Measurements from ENCODE around the gene ZCCHC24. TPM values are rescaled to one million over a fixed set of nuclear protein-coding genes. Genes with fewer than 3 reads are reported as not detected.

Gene ZCCHC24
- total and polyA plus RNA-seq, 8 donors, result 9.7 to 60.3 (median 34.3) TPM

DNA sequence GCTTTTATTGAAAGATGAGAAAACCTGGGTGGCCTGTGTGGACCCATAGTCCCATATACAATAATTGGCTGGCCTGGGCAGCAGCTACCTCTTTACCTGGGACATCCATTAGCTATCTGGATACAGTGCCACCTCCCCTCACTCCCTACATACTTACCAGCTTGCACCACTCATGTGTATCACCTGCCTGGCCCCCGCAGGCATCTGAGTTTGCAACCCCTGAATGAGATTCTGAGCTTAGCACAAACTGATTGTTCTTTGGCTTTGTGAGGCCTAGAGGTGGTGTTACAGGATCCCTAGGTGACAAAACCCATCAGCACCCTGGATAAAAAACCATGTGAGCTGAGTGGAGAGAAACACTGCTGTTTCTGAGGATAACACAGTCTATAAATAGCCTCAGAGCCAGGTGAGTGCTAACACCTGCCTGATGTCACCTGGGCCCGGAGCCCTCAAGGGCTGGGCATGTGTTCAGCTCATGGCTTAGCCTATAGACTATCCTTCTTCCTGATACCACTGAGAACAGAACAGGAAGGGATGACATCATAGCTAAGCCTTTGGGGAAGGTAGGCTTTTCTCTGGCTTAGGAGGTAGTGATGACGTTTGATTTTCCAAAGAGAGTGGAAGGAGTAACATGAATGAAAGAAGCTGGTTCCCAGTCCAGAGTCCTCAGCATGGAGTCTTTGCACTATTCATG is 100.8 kb downstream of the ZCCHC24 start:
- Histone ChIP-seq H3K4me1 (peaks cover 64 to 83% (median 78%) of the 10 kb centered on the region in 4 donors), H3K27me3 (no peaks in the 10 kb centered on the region), H3K9me3 (no peaks in the 10 kb centered on the region), H3K27ac (peak overlapping the region; percentile 37 to 78 (median 59)), H3K36me3 (peaks cover 4 to 9% (median 7%) of the 10 kb centered on the region in 4 donors), H3K4me3 (no peak overlapping the region)
- intact Hi-C loops (cut with DNase I; ENCODE audit: low total_unique reads), result no loop called here
- WGBS, 5 donors, result 50 to 84% (median 62%) methylated on average over 3 of the region's 3 CpGs
- TF ChIP-seq, protein P1, sequence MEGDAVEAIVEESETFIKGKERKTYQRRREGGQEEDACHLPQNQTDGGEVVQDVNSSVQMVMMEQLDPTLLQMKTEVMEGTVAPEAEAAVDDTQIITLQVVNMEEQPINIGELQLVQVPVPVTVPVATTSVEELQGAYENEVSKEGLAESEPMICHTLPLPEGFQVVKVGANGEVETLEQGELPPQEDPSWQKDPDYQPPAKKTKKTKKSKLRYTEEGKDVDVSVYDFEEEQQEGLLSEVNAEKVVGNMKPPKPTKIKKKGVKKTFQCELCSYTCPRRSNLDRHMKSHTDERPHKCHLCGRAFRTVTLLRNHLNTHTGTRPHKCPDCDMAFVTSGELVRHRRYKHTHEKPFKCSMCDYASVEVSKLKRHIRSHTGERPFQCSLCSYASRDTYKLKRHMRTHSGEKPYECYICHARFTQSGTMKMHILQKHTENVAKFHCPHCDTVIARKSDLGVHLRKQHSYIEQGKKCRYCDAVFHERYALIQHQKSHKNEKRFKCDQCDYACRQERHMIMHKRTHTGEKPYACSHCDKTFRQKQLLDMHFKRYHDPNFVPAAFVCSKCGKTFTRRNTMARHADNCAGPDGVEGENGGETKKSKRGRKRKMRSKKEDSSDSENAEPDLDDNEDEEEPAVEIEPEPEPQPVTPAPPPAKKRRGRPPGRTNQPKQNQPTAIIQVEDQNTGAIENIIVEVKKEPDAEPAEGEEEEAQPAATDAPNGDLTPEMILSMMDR (IDR thresholded peaks at IDR 0.05), result no peak
- TF ChIP-seq POLR2AphosphoS5 (IDR thresholded peaks at IDR 0.05), result peak in 1 of 3 donors; percentile 13
- DNase-seq, result peak; percentile 75 to 81

DNA sequence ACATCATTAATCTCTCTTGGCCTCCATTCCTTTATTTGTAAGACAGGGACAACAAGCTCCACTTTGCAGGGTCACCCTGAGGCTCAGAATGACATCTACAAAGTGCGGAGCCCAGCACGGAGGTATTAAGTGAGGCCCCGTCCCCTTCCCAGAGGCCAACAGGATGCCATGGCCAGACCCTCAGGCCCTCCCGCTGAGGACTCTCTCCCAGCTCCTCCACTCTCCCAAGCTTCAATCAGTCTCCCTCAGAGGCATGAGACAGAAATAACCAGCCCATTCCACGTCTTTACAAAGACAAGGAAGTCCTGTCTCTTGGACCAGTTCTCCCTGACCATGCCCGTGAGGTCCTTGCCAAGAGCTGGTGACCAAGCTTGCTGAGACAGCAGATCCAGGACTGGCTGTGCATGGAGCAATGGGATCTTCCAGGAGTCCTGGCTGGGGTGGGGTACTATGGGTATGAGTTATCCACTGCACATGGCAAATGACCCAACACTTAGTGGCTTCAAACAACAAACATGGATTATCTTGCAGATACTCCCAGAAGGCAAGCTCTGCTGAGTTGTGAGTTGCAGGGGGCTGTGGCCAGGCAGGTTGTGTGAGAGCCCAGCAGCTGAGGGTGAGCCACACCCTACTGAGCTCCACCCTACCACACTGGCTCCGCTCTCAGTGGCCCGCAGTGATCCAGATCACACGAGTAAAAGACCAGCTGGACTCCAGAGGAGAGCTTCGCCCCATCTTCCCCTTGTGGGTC is 102.4 kb downstream of the ZCCHC24 start:
- Histone ChIP-seq H3K27ac (peak overlapping the region; percentile 66 to 78 (median 69)), H3K4me1 (peaks cover 47 to 66% (median 62%) of the 10 kb centered on the region in 4 donors), H3K36me3 (no peaks in the 10 kb centered on the region), H3K9me3 (no peaks in the 10 kb centered on the region), H3K27me3 (no peaks in the 10 kb centered on the region), H3K4me3 (no peak overlapping the region)
- TF ChIP-seq EP300 (IDR thresholded peaks at IDR 0.05), result no peak
- TF ChIP-seq POLR2AphosphoS5 (IDR thresholded peaks at IDR 0.05), result peak in 2 of 3 donors; percentile 35 to 51
- no peak for TF ChIP-seq POLR2A (IDR thresholded peaks at IDR 0.05)
- TF ChIP-seq, protein P1 (IDR thresholded peaks at IDR 0.05), result no peak
- intact Hi-C loops (cut with DNase I; ENCODE audit: low total_unique reads), result no loop called here
- 53 to 75% (median 54%) methylated on average over 10 of the region's 10 CpGs for WGBS, 5 donors
- DNase-seq, result peak; percentile 73 to 77

DNA sequence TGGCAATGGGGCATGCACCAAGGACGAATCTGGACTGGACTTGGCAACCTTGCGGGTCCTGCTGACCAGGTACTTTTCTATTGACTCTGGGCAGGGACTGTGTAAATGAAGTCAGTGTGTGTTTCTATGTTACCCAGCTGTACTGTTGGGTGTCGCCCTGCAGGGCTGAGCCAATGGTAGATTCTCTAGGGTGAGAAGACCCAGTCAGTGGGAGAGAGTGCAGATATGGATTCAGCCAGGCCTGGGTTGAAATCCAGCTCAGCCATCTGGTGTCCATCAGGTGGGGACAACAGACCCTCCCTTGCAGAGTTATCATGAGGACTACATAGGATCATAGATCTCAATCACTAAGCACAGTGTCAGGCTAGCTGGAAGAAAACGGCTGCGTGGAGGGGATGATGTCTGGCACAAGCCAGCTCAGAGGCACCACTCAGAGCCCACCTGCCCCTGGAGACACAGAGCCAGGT is 103.1 kb downstream of the ZCCHC24 start:
- no peaks in the 10 kb centered on the region for H3K9me3 ChIP-seq
- H3K4me1 ChIP-seq, result peaks cover 42 to 63% (median 58%) of the 10 kb centered on the region in 4 donors
- H3K36me3 ChIP-seq, result no peaks in the 10 kb centered on the region
- H3K27ac ChIP-seq, result peak overlapping the region; percentile 66 to 78 (median 69)
- TF ChIP-seq POLR2A (IDR thresholded peaks at IDR 0.05), result no peak
- no peak for TF ChIP-seq EP300 (IDR thresholded peaks at IDR 0.05)
- TF ChIP-seq, protein P1 (IDR thresholded peaks at IDR 0.05), result no peak
- peak in 2 of 3 donors; percentile 26 to 56 for TF ChIP-seq POLR2AphosphoS5 (IDR thresholded peaks at IDR 0.05)
- no peak overlapping the region for H3K4me3 ChIP-seq
- H3K27me3 ChIP-seq, result no peaks in the 10 kb centered on the region
- 38 to 66% (median 55%) methylated on average over 5 of the region's 5 CpGs for WGBS, 5 donors
- intact Hi-C loops (cut with DNase I; ENCODE audit: low total_unique reads), result no loop called here
- peak; percentile 76 to 80 for DNase-seq

DNA sequence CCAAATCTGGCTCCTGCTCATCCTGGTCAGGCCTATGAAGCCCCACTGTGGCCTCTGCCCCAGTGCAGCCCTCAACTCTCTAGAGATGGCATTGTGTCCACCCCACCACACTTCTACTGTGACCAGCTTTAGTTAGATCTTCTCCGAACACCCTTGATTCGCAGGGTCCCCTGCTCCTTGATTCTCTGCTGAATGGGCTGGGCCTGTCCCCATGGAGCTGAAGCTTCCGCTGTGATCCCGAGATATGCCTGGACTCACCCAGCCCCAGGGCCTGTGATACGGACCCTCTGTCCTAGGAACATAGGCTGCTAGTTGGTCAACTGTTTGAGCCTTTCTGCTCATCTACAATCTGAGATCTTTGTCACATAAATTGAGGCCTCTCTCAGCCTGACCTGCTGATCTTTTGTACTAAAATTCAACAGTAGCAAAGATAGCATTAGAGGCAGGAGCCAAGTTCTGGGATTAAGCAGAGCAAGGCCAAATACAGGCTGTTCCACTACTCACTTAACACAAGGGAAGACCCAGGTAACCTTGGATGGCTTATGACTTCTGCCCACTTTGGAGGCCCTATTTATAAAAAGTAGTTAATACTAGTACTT is 104.7 kb downstream of the ZCCHC24 start:
- intact Hi-C loops (cut with DNase I; ENCODE audit: low total_unique reads), result no loop called here
- Histone ChIP-seq H3K36me3 (no peaks in the 10 kb centered on the region), H3K27me3 (no peaks in the 10 kb centered on the region), H3K4me1 (peaks cover 35 to 49% (median 47%) of the 10 kb centered on the region in 4 donors), H3K4me3 (no peak overlapping the region), H3K27ac (peak overlapping the region in 4 of 5 donors; percentile 28 to 78 (median 38)), H3K9me3 (no peaks in the 10 kb centered on the region)
- 73 to 88% (median 79%) methylated on average over 3 to 5 of the region's 5 CpGs for WGBS, 5 donors
- DNase-seq, result no peak
- no peak for TF ChIP-seq POLR2A (IDR thresholded peaks at IDR 0.05)
- TF ChIP-seq EP300 (IDR thresholded peaks at IDR 0.05), result no peak
- no peak for TF ChIP-seq POLR2AphosphoS5 (IDR thresholded peaks at IDR 0.05)
- TF ChIP-seq, protein P1 (IDR thresholded peaks at IDR 0.05), result no peak

Measured in stomach (tissue), 9 donors.